ENCODE data around the gene WDR27.

The WDR27 gene

GRCh38 chr6:169591616-169592015 lies 110.2 kb downstream of the WDR27 start:
- no peak for DNase-seq

- DNase-seq = no peak
Measured at GRCh38 chr6:169590376-169590939, 111.4 kb downstream of the WDR27 start.

GRCh38 chr6:169589699-169590257 lies 112.1 kb downstream of the WDR27 start:
- no peak for DNase-seq

GRCh38 chr6:169589293-169589692 lies 112.5 kb downstream of the WDR27 start:
- no peak for DNase-seq

GRCh38 chr6:169587975-169588374 lies 113.9 kb downstream of the WDR27 start:
- DNase-seq = no peak

- no peak for DNase-seq
Measured at GRCh38 chr6:169583886-169584541, 117.8 kb downstream of the WDR27 start.

- no peak for DNase-seq
Measured at GRCh38 chr6:169579407-169580111, 122.3 kb downstream of the WDR27 start.

- no peak for DNase-seq
Measured at GRCh38 chr6:169577974-169578373, 123.9 kb downstream of the WDR27 start.

- DNase-seq = no peak
Measured at GRCh38 chr6:169577236-169577635, 124.6 kb downstream of the WDR27 start.

GRCh38 chr6:169575821-169576220 lies 126.0 kb downstream of the WDR27 start:
- DNase-seq = no peak

- no peak for DNase-seq
Measured at GRCh38 chr6:169575365-169575764, 126.5 kb downstream of the WDR27 start.

- DNase-seq = no peak
Measured at GRCh38 chr6:169574420-169574819, 127.4 kb downstream of the WDR27 start.

- no peak for DNase-seq
Measured at GRCh38 chr6:169573883-169574282, 127.9 kb downstream of the WDR27 start.

GRCh38 chr6:169571123-169571962 lies 130.5 kb downstream of the WDR27 start:
- DNase-seq = no peak

GRCh38 chr6:169568314-169569087 lies 133.3 kb downstream of the WDR27 start:
- no peak for DNase-seq

- DNase-seq = no peak
Measured at GRCh38 chr6:169567819-169568218, 134.0 kb downstream of the WDR27 start.

- DNase-seq = no peak
Measured at GRCh38 chr6:169566961-169567750, 134.7 kb downstream of the WDR27 start.

GRCh38 chr6:169566319-169566718 lies 135.5 kb downstream of the WDR27 start:
- DNase-seq = no peak

GRCh38 chr6:169564453-169565240 lies 137.2 kb downstream of the WDR27 start:
- DNase-seq = no peak

- no peak for DNase-seq
Measured at GRCh38 chr6:169561665-169562064, 140.2 kb downstream of the WDR27 start.

- no peak for DNase-seq
Measured at GRCh38 chr6:169559592-169559991, 142.2 kb downstream of the WDR27 start.
